ENCODE results near the gene EPN2. TPM values are rescaled to one million over a fixed set of nuclear protein-coding genes. Genes with fewer than 3 reads are reported as not detected.

EPN2 gene
- total and polyA plus RNA-seq, 2 experiments from 2014 or later, result 34.0 to 149 TPM

DNA sequence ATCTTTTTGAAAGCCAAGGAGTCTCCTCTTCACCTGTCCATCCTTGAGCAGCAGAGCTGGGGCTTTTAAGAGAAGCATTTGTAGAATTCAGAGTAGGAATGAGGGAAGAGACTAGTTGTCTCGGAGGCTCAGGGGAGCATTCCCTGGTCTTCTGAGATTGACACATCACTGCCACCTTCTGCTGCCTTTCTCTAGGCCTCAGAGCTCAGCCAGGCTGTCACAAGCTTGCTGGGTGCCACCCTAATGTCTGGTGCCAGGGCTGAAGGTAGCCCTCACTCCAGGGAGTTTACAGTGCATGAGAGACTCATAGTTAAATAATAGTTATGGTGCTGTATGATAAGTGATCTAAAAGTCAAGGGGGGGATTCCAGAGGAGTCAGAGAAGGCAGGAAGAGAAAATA lies 85.7 kb downstream of the EPN2 start (continued):
- TF ChIP-seq ZNF462 (CRISPR knock-in tag; IDR thresholded peaks at IDR 0.05) (no peak), EZH2phosphoT487 (IDR thresholded peaks at IDR 0.05; ENCODE audit: unreplicated experiment) (no peak)

DNA sequence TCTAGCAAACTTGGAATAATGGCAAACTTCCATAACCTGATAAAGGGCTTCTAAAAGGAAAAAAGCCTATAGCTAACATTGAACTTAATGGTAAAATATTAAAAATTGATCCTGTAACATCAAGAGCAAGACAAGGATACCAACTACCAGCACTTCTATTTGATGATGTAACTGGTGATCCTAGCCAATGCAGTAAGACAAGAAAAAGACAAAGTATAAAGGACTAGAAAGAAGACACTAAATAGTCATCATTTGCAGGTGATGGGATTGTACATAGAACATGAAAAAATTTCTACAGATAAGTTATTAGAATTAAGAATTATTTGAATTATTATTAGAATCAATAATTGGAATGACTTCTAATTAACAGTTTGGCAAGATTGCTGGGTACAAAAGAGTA lies 88.4 kb downstream of the EPN2 start:
- Histone ChIP-seq H3K27me3 (ENCODE audit: insufficient read depth) (no peaks in the 10 kb centered on the region), H3K4me2 (no peak overlapping the region), H3F3A (replicated peaks; ENCODE audit: low read depth) (no peaks in the 10 kb centered on the region), H3K79me2 (replicated peaks; ENCODE audit: insufficient read depth) (no peaks in the 10 kb centered on the region), H2AFZ (no peak overlapping the region), H3K27ac (ENCODE audit: low read depth) (no peak overlapping the region), H4K20me1 (replicated peaks; ENCODE audit: insufficient read depth) (no peaks in the 10 kb centered on the region; the same call in none of the 2 replicates), H3K4me1 (ENCODE audit: insufficient read depth) (no peaks in the 10 kb centered on the region), H3K4me3 (no peak overlapping the region), H3K9me2 (ENCODE audit: insufficient read depth) (no peaks in the 10 kb centered on the region), H3K36me3 (ENCODE audit: insufficient read depth) (peaks cover 5% of the 10 kb centered on the region; the same call in 1 of the 2 replicates)
- Mint-ChIP-seq H3K9me3 (peaks cover 19% of the 10 kb centered on the region), H3K27ac (no peak overlapping the region), H3K4me1 (peaks cover 13% of the 10 kb centered on the region; the same call in 2 of the 3 replicates), H3K27me3 (ENCODE audit: insufficient read depth, low read depth, poor library complexity) (peaks cover 5% of the 10 kb centered on the region), H3K36me3 (ENCODE audit: low read depth) (peaks cover 46% of the 10 kb centered on the region), H3K4me3 (no peak overlapping the region)
- ATAC-seq (no peak), DNase-seq (ENCODE audit: low spot score) (no peak)
- TF ChIP-seq ZNF331 (CRISPR knock-in tag; IDR thresholded peaks at IDR 0.05; ENCODE audit: low read depth) (no peak), JUNB (IDR thresholded peaks at IDR 0.05; ENCODE audit: unreplicated experiment) (no peak), REST (IDR thresholded peaks at IDR 0.05; ENCODE audit: unreplicated experiment) (no peak), ETS1 (IDR thresholded peaks at IDR 0.05) (no peak)
- TF ChIP-seq, protein P1, sequence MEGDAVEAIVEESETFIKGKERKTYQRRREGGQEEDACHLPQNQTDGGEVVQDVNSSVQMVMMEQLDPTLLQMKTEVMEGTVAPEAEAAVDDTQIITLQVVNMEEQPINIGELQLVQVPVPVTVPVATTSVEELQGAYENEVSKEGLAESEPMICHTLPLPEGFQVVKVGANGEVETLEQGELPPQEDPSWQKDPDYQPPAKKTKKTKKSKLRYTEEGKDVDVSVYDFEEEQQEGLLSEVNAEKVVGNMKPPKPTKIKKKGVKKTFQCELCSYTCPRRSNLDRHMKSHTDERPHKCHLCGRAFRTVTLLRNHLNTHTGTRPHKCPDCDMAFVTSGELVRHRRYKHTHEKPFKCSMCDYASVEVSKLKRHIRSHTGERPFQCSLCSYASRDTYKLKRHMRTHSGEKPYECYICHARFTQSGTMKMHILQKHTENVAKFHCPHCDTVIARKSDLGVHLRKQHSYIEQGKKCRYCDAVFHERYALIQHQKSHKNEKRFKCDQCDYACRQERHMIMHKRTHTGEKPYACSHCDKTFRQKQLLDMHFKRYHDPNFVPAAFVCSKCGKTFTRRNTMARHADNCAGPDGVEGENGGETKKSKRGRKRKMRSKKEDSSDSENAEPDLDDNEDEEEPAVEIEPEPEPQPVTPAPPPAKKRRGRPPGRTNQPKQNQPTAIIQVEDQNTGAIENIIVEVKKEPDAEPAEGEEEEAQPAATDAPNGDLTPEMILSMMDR (conservative IDR thresholded peaks at IDR 0.05; ENCODE audit: low read depth in 2 of 2), result no peak
